ENCODE data around the gene SUN1. TPM values are rescaled to one million over a fixed set of nuclear protein-coding genes. Genes with fewer than 3 reads are reported as not detected.

The SUN1 gene
- total and polyA plus RNA-seq, 2 donors from 2014 or later = 40.4 to 168 TPM

GRCh38 chr7:853366-854117 lies 21.3 kb downstream of the SUN1 start:
- Histone ChIP-seq H3K27me3 (ENCODE audit: control insufficient read depth, insufficient read depth, low read length) (no peaks in the 10 kb centered on the region), H3K27ac (ENCODE audit: low read depth in 2 of 2, low read length in 2 of 2) (no peak overlapping the region), H3K36me3 (ENCODE audit: control insufficient read depth in 2 of 3, insufficient read depth in 3 of 3, low read length in 3 of 3) (peaks cover 2 to 50% (median 40%) of the 10 kb centered on the region in 3 donors), H3K9me3 (ENCODE audit: control insufficient read depth in 2 of 3, insufficient read depth in 1 of 3, low read length in 3 of 3) (no peaks in the 10 kb centered on the region), H3K4me1 (ENCODE audit: control insufficient read depth in 2 of 3, insufficient read depth in 2 of 3, low read depth in 1 of 3, low read length in 3 of 3) (no peaks in the 10 kb centered on the region), H3K4me3 (ENCODE audit: low read length in 3 of 3) (no peak overlapping the region), H3K9ac (ENCODE audit: low read length in 3 of 3) (no peak overlapping the region)
- intact Hi-C loops (cut with DNase I) = no loop called here
- no peak for DNase-seq
- TF ChIP-seq, protein P1, sequence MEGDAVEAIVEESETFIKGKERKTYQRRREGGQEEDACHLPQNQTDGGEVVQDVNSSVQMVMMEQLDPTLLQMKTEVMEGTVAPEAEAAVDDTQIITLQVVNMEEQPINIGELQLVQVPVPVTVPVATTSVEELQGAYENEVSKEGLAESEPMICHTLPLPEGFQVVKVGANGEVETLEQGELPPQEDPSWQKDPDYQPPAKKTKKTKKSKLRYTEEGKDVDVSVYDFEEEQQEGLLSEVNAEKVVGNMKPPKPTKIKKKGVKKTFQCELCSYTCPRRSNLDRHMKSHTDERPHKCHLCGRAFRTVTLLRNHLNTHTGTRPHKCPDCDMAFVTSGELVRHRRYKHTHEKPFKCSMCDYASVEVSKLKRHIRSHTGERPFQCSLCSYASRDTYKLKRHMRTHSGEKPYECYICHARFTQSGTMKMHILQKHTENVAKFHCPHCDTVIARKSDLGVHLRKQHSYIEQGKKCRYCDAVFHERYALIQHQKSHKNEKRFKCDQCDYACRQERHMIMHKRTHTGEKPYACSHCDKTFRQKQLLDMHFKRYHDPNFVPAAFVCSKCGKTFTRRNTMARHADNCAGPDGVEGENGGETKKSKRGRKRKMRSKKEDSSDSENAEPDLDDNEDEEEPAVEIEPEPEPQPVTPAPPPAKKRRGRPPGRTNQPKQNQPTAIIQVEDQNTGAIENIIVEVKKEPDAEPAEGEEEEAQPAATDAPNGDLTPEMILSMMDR (IDR thresholded peaks at IDR 0.05; ENCODE audit: borderline replicate concordance, extremely low read depth, insufficient read depth) = no peak
- FAIRE-seq = no peak

DNA sequence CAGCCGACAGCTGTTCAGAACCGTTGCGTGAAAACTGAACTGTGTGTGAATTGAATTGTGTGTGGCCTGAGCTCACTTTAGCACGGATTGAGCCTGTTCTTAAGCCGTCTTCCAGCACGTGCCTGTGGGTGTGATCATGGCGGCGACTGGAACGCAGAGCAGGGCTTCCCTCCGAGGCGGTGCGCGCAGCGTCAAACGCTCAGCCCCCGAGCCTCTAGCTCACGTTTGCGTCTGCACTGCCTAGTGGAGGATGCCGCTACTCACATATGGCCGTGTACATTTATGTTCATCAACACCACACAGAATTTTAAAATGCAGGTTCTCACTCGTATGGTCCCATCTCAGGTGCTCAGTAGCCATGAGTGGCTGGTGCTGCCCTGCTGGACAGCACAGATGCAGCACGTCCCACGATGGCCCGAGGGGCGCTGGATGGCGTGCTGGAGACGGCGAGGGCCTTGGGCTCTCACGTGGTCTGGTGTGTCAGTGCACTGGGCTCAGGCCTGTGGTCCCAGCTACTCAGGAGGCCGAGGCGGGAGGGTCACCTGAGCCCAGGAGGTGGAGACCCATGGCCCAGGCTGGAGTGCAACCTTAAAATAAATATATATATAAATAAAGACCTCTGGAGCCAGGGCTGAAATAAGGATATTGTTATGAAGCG lies 22.0 kb downstream of the SUN1 start:
- DNase-seq (no peak), FAIRE-seq (no peak)
- Histone ChIP-seq H3K9me3 (ENCODE audit: control insufficient read depth in 2 of 3, insufficient read depth in 1 of 3, low read length in 3 of 3) (no peaks in the 10 kb centered on the region), H3K4me1 (ENCODE audit: control insufficient read depth in 2 of 3, insufficient read depth in 2 of 3, low read depth in 1 of 3, low read length in 3 of 3) (no peaks in the 10 kb centered on the region), H3K36me3 (ENCODE audit: control insufficient read depth in 2 of 3, insufficient read depth in 3 of 3, low read length in 3 of 3) (peaks cover 2 to 52% (median 42%) of the 10 kb centered on the region in 3 donors), H3K27me3 (ENCODE audit: control insufficient read depth, insufficient read depth, low read length) (no peaks in the 10 kb centered on the region), H3K4me3 (ENCODE audit: low read length in 3 of 3) (no peak overlapping the region), H3K9ac (ENCODE audit: low read length in 3 of 3) (no peak overlapping the region), H3K27ac (ENCODE audit: low read depth in 2 of 2, low read length in 2 of 2) (no peak overlapping the region)
- intact Hi-C loops (cut with DNase I) = no loop called here
- TF ChIP-seq, protein P1 (IDR thresholded peaks at IDR 0.05; ENCODE audit: borderline replicate concordance, extremely low read depth, insufficient read depth) = no peak

- DNase-seq (peak in 1 of 5 donors; percentile 59), FAIRE-seq (no peak)
- H3K27me3 ChIP-seq (ENCODE audit: control insufficient read depth, insufficient read depth, low read length) = no peaks in the 10 kb centered on the region
- H3K9me3 ChIP-seq (ENCODE audit: control insufficient read depth in 2 of 3, insufficient read depth in 1 of 3, low read length in 3 of 3) = no peaks in the 10 kb centered on the region
- no peak overlapping the region for H3K4me3 ChIP-seq (ENCODE audit: low read length in 3 of 3)
- H3K27ac ChIP-seq (ENCODE audit: low read depth in 2 of 2, low read length in 2 of 2) = peak overlapping the region in 1 of 2 donors; percentile 13
- peaks cover 4 to 59% (median 42%) of the 10 kb centered on the region in 3 donors for H3K36me3 ChIP-seq (ENCODE audit: control insufficient read depth in 2 of 3, insufficient read depth in 3 of 3, low read length in 3 of 3)
- intact Hi-C loops (cut with DNase I) = no loop called here
- TF ChIP-seq, protein P1 (IDR thresholded peaks at IDR 0.05; ENCODE audit: borderline replicate concordance, extremely low read depth, insufficient read depth) = no peak
- no peaks in the 10 kb centered on the region for H3K4me1 ChIP-seq (ENCODE audit: control insufficient read depth in 2 of 3, insufficient read depth in 2 of 3, low read depth in 1 of 3, low read length in 3 of 3)
- H3K9ac ChIP-seq (ENCODE audit: low read length in 3 of 3) = peak overlapping the region in 1 of 3 donors; percentile 12
Measured at GRCh38 chr7:855686-856369, 23.6 kb downstream of the SUN1 start.

Data from kidney (tissue), 14 donors.